ENCODE measurements around the gene PRKCI. TPM values are rescaled to one million over a fixed set of nuclear protein-coding genes. Genes with fewer than 3 reads are reported as not detected.

The PRKCI gene
- total and polyA plus RNA-seq, 9 of the 15 experiments (the other 6 are each of a cell fraction or from before 2014, with no cell fraction given), result 10.5 to 43.2 (median 31.4) TPM

DNA sequence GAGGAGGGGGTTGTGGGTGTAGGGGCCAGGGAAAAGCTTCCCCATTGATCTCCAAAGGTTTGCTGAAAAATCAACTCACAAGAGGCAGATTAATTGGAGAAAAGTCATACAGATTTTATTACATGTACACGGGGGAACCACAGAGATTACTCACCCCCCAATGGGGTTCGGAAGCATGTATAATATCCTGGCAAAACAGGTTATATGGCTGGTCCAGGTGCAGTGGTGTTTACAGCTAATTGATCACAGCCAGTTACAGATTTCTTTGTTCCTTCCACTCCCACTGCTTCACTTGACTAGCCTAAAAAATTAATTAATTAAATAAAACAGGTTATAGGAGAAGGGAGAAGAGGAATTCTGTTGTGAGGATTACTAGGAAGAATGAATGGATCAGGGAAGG, 22.4 kb downstream of the PRKCI start:
- TF ChIP-seq JUN (IDR thresholded peaks at IDR 0.05; ENCODE audit: borderline replicate concordance, low read depth, low read length) (no peak), JUN (CRISPR knock-in tag; IDR thresholded peaks at IDR 0.05; ENCODE audit: borderline replicate concordance) (no peak), ZNF57 (CRISPR knock-in tag; IDR thresholded peaks at IDR 0.05) (no peak), HMG20A (CRISPR knock-in tag; conservative IDR thresholded peaks at IDR 0.05) (no peak), CC2D1A (IDR thresholded peaks at IDR 0.05) (no peak), HIVEP1 (CRISPR knock-in tag; IDR thresholded peaks at IDR 0.05) (no peak), GABPA (tag; conservative IDR thresholded peaks at IDR 0.05; ENCODE audit: low read depth) (no peak), LEF1 (IDR thresholded peaks at IDR 0.05) (no peak), ZNF239 (CRISPR knock-in tag; IDR thresholded peaks at IDR 0.05) (no peak), ZNF76 (CRISPR knock-in tag; IDR thresholded peaks at IDR 0.05; ENCODE audit: borderline replicate concordance) (no peak), CBFB (CRISPR knock-in tag; IDR thresholded peaks at IDR 0.05) (no peak)
- TF ChIP-seq, protein P1, sequence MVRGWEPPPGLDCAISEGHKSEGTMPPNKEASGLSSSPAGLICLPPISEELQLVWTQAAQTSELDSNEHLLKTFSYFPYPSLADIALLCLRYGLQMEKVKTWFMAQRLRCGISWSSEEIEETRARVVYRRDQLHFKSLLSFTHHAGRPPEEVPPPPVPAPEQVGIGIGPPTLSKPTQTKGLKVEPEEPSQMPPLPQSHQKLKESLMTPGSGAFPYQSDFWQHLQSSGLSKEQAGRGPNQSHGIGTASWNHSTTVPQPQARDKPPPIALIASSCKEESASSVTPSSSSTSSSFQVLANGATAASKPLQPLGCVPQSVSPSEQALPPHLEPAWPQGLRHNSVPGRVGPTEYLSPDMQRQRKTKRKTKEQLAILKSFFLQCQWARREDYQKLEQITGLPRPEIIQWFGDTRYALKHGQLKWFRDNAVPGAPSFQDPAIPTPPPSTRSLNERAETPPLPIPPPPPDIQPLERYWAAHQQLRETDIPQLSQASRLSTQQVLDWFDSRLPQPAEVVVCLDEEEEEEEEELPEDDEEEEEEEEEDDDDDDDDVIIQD (CRISPR knock-in tag; IDR thresholded peaks at IDR 0.05), result no peak
- TF ChIP-seq, protein P2, sequence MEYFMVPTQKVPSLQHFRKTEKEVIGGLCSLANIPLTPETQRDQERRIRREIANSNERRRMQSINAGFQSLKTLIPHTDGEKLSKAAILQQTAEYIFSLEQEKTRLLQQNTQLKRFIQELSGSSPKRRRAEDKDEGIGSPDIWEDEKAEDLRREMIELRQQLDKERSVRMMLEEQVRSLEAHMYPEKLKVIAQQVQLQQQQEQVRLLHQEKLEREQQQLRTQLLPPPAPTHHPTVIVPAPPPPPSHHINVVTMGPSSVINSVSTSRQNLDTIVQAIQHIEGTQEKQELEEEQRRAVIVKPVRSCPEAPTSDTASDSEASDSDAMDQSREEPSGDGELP (CRISPR knock-in tag; IDR thresholded peaks at IDR 0.05; ENCODE audit: borderline replicate concordance), result no peak
- TF ChIP-seq, protein P3, sequence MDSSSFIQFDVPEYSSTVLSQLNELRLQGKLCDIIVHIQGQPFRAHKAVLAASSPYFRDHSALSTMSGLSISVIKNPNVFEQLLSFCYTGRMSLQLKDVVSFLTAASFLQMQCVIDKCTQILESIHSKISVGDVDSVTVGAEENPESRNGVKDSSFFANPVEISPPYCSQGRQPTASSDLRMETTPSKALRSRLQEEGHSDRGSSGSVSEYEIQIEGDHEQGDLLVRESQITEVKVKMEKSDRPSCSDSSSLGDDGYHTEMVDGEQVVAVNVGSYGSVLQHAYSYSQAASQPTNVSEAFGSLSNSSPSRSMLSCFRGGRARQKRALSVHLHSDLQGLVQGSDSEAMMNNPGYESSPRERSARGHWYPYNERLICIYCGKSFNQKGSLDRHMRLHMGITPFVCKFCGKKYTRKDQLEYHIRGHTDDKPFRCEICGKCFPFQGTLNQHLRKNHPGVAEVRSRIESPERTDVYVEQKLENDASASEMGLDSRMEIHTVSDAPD (CRISPR knock-in tag; IDR thresholded peaks at IDR 0.05), result no peak
- Histone ChIP-seq H3K27ac (ENCODE audit: extremely low read depth, low read depth, low read length) (no peak overlapping the region), H3K4me3 (no peak overlapping the region), H3K9ac (ENCODE audit: insufficient read depth in 1 of 2, low read depth in 2 of 2, low read length in 2 of 2) (no peak overlapping the region), H4K20me1 (replicated peaks; ENCODE audit: control insufficient read depth, insufficient read depth, low read length) (no peaks in the 10 kb centered on the region), H2AFZ (ENCODE audit: low read depth, low read length) (no peak overlapping the region), H3K9me3 (replicated peaks; ENCODE audit: control insufficient read depth, insufficient read depth, low read depth, low read length) (no peaks in the 10 kb centered on the region), H3K36me3 (ENCODE audit: control insufficient read depth, insufficient read depth, low read length) (peaks cover 20% of the 10 kb centered on the region; the same call in 1 of the 3 replicates), H3K9me1 (ENCODE audit: control insufficient read depth, insufficient read depth, low read length) (no peaks in the 10 kb centered on the region), H3K4me2 (ENCODE audit: insufficient read depth, low read length) (no peak overlapping the region), H3K4me1 (replicated peaks in 1 of 2; ENCODE audit: control insufficient read depth in 2 of 2, insufficient read depth in 2 of 2, low read length in 2 of 2) (no peaks in the 10 kb centered on the region), H3K79me2 (ENCODE audit: control insufficient read depth, insufficient read depth, low read length) (no peaks in the 10 kb centered on the region), H3K27me3 (ENCODE audit: control insufficient read depth in 2 of 2, insufficient read depth in 2 of 2, low read length in 2 of 2) (no peaks in the 10 kb centered on the region)
- in situ Hi-C loops (cut with MboI) (no loop called here), intact Hi-C loops (cut with micrococcal nuclease) (no loop called here)
- ChIA-PET CTCF (ENCODE audit: low intra/inter-chr PET ratio) (no interaction called here), POLR2A (interaction anchor here (1.5 kb wide), 1 partner anchor 10 kb away, joined by 6 read pairs; no protein-coding TSS in a partner anchor)
- no peak for FAIRE-seq
- BruUV-seq (replicated peaks), result no TSS peak
- no peak for ATAC-seq
- DNase-seq (ENCODE audit: extremely low read depth in 1 of 4, low spot score in 3 of 4), result no peak
- WGBS (ENCODE audit: insufficient coverage, low coverage, missing lambda C conversion rate), result 59% methylated on average over 2 of the region's 2 CpGs

Measured in K562 (cell line).